Coronary artery (tissue), 2 donors: ENCODE measurements around the gene ANO2.

Experiments
- DNase-seq: peaks from one replicate; pipeline ENCODE4 v3.0.0-alpha.2; 2017; ENCODE audit warnings: low spot score
- H3K27ac ChIP-seq, 2 donors: fragments of 200-600 bp; sonication (generic); one replicate each; pipeline ENCODE4 v1.5.1; 2016 to 2019
- H3K4me3 ChIP-seq: fragments of 200-600 bp; sonication (generic); 2 replicates; pipeline ENCODE4 v1.5.1; 2016; ENCODE audit warnings: mild to moderate bottlenecking, moderate library complexity
- TF ChIP-seq, protein P1 (sequence below): fragments of 200-600 bp; sonication (generic); IDR thresholded peaks from one replicate; pipeline ENCODE4 v1.5.1; 2019; ENCODE audit warnings: antibody characterized with exemption

The ANO2 gene

DNA sequence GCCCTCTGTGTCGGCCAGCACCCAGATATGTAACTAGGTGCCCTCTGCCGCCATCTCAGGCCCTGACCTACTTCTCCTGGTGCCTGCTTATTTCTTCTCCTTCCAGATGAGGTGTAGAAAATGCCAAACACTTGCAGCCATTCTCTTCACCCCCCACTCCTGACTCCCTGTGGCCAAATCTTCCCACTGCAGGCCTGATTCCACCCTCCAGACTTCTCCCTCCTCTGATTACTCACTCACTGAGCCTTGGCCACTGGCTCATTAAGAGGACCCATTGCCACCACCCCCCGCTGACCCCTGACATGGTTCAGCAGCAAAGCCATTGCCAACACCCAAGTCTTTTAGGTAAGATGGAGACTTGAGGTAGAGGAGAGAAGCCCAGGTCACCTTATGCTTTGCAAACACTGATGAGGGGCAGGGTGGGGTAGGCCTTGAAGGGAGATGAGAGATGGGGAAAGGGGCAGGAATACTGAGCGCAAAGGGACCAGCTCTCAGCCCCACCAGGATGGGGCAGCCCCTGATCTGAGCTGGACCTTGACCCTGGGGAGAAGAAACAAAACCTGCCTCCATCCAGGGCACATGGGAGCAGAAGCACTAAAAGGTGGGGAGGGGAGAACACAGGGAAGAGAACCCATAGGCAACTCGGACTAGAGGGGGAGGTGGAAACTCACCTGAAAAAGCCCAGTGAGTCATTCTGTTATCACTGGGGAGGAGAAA lies 25.1 kb upstream of the ANO2 start:
- TF ChIP-seq, protein P1, sequence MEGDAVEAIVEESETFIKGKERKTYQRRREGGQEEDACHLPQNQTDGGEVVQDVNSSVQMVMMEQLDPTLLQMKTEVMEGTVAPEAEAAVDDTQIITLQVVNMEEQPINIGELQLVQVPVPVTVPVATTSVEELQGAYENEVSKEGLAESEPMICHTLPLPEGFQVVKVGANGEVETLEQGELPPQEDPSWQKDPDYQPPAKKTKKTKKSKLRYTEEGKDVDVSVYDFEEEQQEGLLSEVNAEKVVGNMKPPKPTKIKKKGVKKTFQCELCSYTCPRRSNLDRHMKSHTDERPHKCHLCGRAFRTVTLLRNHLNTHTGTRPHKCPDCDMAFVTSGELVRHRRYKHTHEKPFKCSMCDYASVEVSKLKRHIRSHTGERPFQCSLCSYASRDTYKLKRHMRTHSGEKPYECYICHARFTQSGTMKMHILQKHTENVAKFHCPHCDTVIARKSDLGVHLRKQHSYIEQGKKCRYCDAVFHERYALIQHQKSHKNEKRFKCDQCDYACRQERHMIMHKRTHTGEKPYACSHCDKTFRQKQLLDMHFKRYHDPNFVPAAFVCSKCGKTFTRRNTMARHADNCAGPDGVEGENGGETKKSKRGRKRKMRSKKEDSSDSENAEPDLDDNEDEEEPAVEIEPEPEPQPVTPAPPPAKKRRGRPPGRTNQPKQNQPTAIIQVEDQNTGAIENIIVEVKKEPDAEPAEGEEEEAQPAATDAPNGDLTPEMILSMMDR, result no peak
- Histone ChIP-seq H3K27ac (no peak overlapping the region), H3K4me3 (no peak overlapping the region)
- no peak for DNase-seq

DNA sequence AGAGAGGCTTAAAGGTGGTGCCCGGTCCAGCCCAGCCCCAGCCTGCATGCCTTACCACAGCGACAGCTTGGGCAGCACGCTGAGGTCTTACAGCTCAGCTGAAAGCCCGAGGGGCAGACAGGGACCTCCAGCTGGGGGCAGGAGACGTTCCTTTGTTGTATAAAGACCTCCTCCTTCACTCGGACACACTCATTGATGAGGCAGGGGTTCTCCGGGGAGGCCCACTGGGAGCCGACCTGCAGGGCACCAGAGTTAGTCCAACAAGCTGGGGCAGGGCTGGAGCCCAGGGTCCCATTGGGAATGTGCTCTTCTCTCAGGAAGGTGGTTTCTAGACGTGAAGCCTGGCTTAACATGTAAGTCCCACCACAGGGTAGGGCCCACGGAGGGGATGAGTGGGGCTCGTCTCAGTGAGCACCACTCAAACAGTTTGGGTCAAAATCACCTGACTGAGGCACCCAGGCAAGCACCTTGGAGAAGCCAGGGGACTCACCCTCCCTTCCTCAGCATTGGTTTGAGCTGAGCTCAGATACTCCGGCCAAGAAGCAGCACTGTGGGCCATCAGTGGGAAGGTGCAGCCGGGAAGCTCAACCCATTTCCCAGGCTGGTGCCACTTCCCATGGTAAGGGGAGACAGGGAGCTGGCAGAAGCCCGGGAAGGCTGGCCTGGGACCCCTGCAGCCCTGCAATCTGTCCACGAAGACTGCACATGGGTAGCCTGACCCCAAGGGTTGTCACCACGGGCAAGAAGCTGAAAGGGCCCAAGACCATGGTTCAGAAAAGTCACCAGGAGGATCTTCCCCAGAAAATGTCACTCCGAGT lies 24.3 kb upstream of the ANO2 start:
- DNase-seq, result no peak
- H3K27ac ChIP-seq, result no peak overlapping the region
- TF ChIP-seq, protein P1, result no peak
- no peak overlapping the region for H3K4me3 ChIP-seq

DNA sequence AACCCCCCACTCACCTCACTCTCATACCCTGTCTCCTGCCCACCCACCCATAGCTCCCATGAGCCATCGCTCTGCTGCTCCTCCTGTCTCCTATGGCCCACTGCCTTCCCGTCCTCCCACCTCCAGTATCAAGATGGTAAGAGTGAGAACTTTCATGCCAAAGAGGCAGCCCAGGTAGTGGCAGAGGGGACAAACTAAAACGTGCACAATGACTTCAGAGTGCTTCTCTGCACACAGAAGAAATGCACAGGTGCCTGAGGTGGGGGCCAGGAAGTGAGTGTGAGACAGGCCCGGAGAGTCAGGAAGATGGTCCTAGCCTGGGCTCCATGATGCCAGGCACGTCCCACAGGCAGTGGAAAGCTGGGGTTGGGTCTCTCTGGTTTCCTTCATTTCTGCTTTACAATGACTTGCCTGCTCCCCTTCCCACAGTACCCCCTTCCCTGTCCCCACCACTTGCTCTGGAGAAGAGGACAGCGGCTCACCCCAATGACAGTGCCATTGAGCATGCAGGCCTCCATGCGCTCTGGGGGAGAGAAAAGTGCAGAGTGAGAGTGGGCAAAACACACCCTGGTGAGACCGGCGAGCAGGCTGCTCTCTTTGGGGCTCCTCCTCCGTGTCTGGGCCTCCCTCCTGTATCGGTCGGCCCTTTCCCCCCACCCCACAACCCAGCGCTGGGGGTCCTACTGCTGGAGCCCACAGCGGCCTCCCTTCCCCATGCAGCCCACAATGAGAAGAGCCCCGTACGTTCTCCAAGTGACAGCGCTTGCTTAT lies 22.8 kb upstream of the ANO2 start:
- TF ChIP-seq, protein P1, result no peak
- H3K27ac ChIP-seq, result no peak overlapping the region
- no peak overlapping the region for H3K4me3 ChIP-seq
- no peak for DNase-seq

DNA sequence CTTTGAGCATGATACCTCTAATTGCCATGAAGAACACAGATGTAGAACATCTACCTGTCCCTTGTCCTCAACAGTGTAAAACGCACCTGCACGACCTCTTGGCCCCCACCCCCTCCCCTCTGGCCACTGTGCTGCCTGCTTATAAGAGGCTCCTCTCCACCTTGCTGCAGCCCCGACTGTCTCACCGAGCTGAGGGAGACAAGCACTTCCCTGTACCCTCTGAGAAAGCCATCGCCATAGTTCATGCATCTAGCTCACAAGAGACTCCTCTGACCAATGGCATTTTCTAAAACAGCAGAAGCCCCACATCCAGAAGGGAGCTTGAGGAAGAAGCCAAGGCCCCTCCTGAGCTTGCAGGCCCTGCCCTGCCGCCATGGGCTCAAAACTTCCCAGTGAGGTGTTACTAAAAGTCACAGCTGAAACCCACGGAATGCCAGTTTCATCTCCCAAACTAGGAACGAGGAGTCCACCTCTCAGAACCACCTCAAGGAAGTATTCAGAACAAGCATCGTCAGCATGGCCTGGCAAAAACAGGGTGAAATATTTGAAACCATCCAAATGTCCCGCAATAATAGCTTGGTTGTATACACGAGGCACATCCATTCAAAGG lies 21.5 kb upstream of the ANO2 start:
- no peak overlapping the region for H3K27ac ChIP-seq
- H3K4me3 ChIP-seq, result no peak overlapping the region
- TF ChIP-seq, protein P1, result no peak
- no peak for DNase-seq

DNA sequence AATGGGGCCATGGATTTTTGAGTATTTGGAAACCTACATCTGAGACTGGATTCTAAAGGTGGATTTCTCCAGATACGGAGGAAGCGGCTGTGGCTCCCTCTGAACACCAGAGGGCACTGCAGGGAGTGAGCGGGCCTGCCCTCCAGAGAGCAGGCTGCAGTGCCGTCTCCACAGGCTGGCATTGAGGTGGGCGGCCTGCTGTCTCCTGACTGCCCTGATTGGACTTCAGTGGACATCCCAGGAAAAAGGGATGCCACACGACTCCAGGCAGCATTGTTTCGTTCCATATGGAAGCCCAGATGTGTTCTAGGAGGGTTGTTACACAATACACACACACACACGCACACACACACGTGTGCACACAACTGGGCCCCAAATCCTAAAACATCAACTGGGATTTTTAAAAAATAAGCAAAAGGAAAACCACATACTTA lies 20.9 kb upstream of the ANO2 start:
- Histone ChIP-seq H3K4me3 (no peak overlapping the region), H3K27ac (no peak overlapping the region)
- TF ChIP-seq, protein P1, result peak; percentile 81
- DNase-seq, result no peak

DNA sequence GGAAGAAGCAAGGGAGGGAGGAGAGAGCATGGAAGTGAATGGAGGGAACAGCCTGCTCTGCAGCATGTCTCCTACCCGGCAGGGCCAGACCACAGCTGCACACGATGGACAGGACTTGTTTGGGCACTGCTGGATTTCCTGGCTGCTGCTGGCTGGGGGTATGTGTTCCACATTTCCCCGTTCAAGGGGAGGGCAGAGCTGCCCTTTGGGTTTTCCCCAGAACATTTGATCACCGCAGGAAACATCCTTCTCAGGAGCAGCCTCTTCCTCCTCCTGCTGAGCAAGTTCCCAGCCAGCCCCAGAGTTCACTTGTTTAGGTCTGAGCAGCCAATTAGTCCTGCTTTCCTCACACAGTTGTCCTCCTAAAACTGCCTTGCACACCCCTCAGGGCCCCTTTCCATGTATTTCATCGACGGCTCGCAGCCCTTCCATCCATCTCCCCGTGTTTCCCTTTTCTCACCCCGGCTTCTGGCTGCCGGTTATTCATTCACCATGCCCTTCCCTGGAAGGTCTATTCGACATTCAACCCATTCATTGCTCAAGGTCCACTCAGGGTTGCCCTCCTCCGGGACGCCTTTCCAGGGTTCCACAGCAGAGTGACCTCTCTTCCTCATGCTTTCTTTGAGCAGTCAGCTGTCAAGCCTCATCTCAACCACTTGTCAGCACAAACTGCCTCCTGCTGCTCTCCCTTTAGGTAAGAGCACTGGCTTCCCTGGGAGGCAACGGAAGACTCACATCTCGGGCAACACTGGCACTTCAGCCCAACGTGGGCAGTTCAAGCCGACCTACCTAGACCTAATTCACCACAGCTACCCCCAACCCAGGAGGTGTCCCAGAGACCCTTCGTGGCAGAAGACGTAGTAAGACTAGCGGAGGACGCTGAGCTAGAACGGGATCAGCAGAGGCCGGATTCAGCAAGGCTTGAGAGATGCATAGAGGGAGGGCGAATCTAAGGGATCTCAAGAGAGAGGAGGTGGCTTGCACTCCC lies 20.1 kb upstream of the ANO2 start:
- no peak overlapping the region for H3K27ac ChIP-seq
- H3K4me3 ChIP-seq, result no peak overlapping the region
- TF ChIP-seq, protein P1, result no peak
- DNase-seq, result no peak
